ENCODE results near the gene ZCWPW1. TPM values are rescaled to one million over a fixed set of nuclear protein-coding genes. Genes with fewer than 3 reads are reported as not detected.

ZCWPW1 gene
- total and polyA plus RNA-seq, 2 of the 8 experiments (the other 6 are each of a cell fraction or from before 2014, with no cell fraction given) = 0.51 to 1.4 TPM

DNA sequence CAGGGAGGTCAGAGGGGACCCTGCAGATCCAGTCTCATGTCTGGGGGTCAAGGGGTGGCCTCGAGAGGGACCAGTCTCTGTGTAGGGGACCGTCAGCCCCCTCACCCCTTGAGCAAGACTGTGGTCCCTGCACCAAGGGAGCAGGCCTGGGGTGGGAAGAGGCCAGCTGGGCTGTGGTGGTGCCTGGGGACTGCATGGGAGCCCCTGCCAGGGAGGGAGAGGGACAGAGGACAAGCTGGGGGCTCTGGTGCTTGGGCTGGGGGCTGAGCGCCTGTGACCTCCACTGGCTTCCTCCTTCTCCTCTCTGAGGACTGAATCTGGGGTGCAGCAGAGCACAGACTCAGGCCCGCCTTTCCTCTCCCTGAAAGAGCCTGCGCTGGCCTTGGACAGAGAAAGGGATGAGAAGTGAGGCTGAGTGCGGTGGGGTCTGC, 71.4 kb downstream of the ZCWPW1 start (continued):
- TF ChIP-seq CHD7 (IDR thresholded peaks at IDR 0.05; ENCODE audit: insufficient replicate concordance, low read length) (no peak), NANOG (IDR thresholded peaks at IDR 0.05; ENCODE audit: insufficient read depth, low read depth, low read length, poor library complexity, severe bottlenecking) (no peak), SP1 (IDR thresholded peaks at IDR 0.05; ENCODE audit: low read depth, low read length) (no peak), POLR2A (IDR thresholded peaks at IDR 0.05; ENCODE audit: control extremely low read depth in 1 of 2, low read depth in 2 of 2, low read length in 2 of 2) (no peak), ASH2L (IDR thresholded peaks at IDR 0.05; ENCODE audit: low read length) (no peak), FOSL1 (IDR thresholded peaks at IDR 0.05; ENCODE audit: insufficient read depth, low read depth, low read length) (no peak), EP300 (IDR thresholded peaks at IDR 0.05; ENCODE audit: borderline replicate concordance in 1 of 2, low read depth in 2 of 2, low read length in 2 of 2) (no peak), JUN (IDR thresholded peaks at IDR 0.05; ENCODE audit: low read depth, low read length) (no peak)
- TF ChIP-seq, protein P1, sequence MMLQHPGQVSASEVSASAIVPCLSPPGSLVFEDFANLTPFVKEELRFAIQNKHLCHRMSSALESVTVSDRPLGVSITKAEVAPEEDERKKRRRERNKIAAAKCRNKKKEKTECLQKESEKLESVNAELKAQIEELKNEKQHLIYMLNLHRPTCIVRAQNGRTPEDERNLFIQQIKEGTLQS (IDR thresholded peaks at IDR 0.05; ENCODE audit: insufficient read depth, low read depth, low read length) = no peak
